GM18907 (cell line): ENCODE measurements around the gene OMG.
A peak's percentile ranks its signal among the peaks of the same experiment; 100 is the strongest.
"Not testable (repeated sequence)": the region's sequence is repeated elsewhere in the genome, so short reads cannot be mapped to it uniquely, and the experiment has no call there.

Experiments used
- ATAC-seq: cut with Tn5 transposase; IDR thresholded peaks from one replicate; pipeline ENCODE4 v1.9.1; 2021; ENCODE audit warnings: mild to moderate bottlenecking, moderate library complexity; ENCODE audit not compliant: unreplicated experiment

OMG gene, protein sequence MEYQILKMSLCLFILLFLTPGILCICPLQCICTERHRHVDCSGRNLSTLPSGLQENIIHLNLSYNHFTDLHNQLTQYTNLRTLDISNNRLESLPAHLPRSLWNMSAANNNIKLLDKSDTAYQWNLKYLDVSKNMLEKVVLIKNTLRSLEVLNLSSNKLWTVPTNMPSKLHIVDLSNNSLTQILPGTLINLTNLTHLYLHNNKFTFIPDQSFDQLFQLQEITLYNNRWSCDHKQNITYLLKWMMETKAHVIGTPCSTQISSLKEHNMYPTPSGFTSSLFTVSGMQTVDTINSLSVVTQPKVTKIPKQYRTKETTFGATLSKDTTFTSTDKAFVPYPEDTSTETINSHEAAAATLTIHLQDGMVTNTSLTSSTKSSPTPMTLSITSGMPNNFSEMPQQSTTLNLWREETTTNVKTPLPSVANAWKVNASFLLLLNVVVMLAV

DNA sequence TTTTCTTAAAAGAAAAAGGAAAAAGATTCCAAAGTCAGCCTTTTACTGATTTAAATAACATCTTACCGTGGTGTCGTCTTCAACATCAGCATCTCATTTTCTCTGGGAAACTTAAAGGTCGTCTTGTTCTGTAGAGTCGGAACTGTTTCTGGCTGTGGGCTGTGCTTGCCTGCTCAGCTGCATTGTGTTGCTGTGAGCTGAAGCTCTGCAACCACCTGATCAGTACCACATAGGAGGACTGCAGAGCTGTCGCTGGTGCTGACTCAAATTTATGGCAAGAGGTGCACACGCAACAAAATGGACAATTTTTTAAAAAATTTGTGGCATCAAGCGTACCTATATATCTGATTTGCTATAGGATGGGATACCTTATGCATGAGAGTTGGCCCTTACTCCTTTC is at the start of gene OMG:
Gene OMG (minus strand): TSS at position 150 of the 400 bp plus-strand sequence. CDS start 908 bp downstream, outside the sequence.
- ATAC-seq: no peak

DNA sequence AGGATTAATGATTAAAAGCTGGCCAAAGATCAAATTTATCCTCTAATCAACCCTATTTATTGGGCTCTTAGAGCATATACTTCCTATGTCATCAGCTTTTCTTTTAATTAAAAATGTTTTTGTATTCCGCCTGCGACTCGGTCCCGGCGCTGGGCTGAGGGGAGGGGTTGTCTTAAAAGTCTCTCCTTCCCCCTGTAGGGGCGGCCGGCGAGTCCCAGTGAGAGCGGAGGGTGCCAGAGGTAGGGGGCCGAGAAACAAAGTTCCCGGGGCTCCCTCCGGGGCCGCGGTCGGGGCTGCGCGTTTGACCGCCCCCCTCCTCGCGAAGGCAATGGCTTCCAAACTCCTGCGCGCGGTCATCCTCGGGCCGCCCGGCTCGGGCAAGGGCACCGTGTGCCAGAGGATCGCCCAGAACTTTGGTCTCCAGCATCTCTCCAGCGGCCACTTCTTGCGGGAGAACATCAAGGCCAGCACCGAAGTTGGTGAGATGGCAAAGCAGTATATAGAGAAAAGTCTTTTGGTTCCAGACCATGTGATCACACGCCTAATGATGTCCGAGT is 48.2 kb upstream of the OMG start:
- not testable (repeated sequence) for ATAC-seq

DNA sequence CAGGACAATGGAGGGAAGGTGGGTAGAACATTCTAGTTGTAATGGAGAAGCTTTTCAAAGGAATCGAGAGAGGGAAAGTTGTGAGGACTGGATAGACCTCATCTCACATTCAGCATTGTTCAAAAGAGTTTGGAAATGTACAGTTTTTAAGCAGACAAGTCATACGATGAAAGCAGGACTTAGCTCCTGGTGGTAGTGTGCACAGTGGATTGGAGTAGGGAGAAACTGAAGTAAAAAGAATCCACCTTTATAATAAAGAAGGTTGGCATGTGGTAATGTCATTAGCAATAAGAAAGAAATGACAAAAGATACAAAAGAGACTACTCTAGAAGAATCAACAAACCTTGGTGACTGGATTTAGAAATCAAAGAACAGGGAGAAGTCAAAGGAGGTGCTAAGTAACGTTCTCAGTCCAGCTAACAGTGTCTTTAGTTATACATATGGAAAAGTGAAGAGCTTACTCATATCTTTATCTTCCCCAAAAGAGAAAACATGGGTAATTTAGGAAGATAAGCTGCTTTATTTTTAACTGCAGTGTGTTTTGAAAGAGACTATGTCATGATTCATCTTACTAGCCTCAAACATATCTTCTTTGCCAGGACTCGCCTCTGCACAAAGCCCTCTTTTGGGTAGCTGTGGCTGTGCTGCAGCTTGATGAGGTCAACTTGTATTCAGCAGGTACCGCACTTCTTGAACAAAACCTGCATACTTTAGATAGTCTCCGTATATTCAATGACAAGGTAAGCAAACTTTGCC is 43.0 kb upstream of the OMG start:
- ATAC-seq: no peak

DNA sequence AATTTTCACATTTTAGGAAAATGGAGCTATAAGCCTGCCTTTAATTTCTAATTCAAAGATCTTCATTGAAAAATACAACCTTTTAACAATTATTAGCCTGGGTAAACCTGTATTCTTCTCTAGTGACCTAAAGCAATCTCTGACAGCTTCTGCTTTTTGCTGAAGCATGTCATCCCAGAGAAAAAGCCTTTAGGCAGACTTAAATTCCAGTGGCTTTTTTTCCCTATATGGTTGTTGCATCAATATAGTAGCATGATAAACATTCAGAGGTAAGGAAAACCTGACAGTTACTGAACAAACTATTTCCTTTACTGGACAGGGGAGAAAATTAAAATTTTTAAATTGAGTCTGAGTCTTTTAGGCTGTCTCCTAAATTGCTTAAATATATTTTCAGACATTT is 32.2 kb upstream of the OMG start:
- no peak for ATAC-seq

DNA sequence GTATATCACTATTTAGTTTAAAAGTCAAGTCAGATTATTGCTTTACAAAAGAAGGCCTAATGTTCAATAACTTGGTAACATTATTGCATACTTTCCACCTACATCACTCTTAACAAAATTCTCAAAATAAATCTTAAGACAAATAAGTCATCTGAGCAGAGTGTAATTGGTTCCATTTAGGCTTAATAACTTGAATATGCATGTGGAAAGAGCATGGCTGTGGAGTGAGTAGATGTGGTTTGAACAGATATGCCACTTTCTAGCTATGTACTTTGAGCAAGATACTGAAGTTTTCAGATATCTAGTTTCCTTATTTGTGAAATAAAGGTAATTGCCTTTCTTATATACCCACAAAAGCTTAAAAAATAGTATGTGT is 31.1 kb upstream of the OMG start:
- no peak for ATAC-seq

DNA sequence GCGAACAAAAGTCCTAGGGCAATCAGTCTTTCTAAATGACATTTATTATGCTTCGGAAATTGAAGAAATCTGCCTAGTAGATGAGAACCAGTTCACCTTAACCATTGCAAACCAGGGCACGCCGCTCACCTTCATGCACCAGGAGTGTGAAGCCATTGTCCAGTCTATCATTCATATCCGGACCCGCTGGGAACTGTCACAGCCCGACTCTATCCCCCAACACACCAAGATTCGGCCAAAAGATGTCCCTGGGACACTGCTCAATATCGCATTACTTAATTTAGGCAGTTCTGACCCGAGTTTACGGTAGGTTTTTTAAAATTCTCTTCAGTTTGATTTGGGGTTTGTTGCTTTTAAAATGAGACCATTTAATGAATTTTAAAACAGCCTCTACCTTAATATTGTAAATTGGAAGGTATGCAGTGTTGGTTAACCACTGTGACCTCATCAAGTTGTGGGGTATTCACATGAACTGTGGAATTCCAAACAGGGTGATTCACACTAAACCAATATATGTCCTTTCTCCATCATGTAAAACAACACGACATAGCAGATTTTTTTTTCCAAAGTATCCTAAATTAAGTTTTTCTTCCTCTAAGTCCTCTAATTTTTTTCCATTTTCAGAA is 30.6 kb upstream of the OMG start:
- no peak for ATAC-seq

DNA sequence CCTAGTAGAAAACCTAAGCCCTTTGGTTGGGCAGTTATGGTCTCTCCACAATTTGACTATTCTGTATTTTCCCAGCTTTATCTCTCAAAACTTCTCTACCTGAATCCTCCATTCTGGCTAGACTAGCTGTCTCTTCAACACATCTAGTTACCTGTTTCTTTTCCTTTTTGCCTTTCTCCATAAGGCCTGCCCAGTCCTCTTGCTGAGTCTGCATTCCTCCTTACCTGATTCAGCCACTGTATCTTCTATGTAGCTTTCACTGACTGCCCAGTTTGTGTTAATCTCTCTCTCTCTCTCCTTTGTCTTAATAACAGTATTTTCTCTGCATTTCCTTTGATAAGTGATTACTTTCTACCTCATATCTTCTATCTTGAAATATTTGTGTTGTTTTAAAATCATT is 26.5 kb upstream of the OMG start:
- no peak for ATAC-seq

DNA sequence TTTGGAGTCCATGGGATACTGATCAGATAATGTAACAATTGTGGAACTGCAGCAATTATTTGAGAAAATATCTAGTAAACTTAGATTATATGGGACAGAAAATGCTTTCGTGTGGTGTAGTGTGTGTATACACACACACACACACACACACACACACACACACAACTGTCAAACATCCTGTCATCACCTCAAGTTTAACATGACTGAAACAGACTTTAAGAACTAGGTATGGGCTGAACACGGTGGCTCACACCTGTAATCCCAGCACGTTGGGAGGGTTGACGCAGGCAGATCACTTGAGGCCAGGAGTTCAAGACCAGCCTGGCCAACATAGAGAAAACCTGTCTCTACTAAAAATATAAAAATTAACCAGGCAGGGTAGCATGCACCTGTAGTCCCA is 24.9 kb upstream of the OMG start:
- ATAC-seq: no peak

DNA sequence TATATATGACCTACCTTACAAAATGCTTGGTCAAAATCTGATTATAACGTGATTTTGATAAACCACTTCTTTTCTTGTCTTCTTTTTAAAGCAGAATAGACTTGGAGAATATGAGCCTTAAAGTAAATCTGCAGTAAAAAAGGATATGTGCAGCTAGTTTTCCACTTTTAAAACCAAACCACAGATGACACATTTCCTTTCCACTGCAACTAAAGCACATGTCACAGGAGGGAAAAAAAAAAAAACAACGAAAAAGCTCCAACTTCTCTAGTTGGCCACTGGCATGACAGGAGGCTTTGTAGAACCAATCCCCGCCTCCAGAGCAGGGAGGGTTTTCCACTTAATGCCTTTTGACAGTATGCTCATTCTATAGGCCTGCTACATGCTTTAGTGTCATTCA is 24.4 kb upstream of the OMG start, which contains the start of gene EVI2A:
Gene EVI2A (minus strand): TSS at position 142 of the 400 bp plus-strand sequence. CDS start 2,609 bp downstream, outside the sequence.
- ATAC-seq: no peak

DNA sequence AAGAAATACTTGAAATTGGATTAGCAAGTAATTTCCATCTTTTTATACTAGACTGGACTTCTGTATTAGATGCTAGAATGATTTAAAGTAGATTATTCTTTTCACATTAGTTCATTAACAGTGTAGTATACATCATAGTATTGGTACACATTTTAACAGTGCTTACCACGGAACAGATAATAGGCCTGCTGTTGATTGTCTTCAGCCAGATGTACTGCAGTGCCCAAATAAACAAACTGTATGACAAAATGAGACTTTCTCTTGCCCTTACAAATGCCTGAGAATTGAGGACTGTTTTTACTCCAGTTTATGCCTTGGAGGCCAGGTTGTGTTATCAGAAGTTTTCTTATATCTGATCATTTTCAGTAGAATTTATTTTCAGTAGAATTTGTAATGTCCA is 23.8 kb upstream of the OMG start:
- no peak for ATAC-seq

DNA sequence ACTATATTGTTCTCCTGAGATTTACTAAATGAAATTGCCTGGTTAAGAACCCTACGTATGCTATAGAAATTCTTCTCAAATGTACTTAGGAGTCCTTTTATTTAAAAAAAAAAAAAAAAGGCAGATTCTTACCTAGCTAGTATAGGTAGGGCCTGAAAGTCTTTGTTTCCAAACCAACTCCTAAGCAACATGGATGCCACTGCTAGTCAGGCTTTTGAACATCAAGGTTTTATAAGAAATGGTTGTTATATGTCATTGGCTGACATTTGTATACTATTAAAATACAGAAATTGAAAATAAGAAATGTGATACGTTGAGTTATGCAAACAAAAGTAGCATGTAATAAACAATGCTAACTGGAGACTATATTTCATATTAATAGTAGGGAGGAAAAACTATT is 23.2 kb upstream of the OMG start:
- no peak for ATAC-seq

DNA sequence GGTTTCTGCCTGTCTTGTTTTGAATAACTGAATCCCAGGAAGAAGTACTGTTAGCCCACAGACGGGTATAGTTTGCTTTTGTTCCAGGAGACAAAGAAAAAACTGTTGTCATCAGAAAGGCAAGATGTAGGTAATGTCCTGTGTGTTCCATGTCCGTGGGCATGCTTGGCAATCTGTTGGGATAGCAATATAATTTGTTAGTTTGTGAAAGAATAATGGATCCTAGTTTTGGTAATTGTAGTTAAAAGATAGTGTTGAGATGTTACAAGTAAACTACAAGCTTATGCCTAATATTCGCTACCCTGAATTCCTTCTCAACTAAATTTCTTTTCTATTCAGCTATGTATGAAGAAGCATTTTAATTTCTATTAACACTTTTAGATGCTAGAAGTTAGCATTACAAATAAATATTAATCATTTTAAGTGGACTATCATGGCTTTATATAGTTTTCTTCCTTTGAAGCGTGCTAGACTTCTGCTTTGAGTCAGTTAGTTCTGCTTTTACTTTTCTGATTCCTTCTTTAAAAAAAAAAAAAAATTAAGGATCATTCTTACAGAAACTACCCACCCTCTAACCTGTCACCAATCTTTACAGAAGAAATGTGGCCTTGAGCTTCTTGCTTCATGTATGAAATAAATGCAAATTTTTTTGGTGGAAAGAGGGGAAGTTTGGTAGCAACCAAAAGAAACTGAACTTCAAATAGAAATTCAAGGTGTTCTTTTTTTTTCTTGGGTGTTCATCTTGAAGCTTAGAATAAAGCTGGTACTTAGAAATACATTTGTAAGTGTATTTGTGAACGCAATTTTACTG is 22.0 kb upstream of the OMG start:
- peak; percentile 31 for ATAC-seq

DNA sequence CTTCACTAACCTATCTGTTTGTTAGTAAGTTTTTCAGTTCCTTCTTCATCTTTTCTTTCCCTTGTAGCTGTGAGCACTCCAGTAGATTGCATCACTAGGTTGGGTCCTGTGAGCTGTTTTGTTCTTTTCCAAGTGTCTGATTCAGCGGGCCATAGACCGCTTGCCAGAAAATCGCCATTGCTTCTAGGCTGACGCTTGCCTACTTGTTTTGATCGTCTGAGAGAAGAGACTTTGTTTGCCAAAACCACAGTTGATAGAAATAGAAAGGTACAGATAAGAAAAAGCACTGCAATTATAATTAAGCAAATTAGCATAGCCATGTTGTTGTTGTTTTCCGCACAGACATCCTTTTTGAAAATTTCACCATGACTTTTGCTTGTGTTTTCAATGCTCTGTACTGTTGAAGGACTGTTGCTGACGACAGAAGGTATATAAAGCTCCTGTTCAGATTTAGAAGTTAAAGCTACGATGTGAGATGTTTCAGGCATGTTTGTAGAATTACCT is 21.3 kb upstream of the OMG start:
- ATAC-seq: peak; percentile 41

DNA sequence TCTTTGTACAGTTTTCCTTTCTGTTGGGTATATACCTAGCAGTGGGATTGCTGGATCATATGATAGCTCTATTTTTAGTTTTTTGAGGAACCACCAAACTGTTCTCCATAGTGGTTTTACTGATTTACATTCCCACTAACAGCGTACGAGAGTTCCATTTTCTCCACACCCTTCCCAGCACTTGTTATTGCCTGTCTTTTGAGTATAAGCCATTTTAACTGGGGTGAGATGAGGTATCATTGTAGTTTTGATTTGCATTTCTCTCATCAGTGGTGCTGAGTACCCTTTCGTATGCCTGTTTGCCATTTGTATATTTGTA is 17.7 kb upstream of the OMG start:
- ATAC-seq: no peak

DNA sequence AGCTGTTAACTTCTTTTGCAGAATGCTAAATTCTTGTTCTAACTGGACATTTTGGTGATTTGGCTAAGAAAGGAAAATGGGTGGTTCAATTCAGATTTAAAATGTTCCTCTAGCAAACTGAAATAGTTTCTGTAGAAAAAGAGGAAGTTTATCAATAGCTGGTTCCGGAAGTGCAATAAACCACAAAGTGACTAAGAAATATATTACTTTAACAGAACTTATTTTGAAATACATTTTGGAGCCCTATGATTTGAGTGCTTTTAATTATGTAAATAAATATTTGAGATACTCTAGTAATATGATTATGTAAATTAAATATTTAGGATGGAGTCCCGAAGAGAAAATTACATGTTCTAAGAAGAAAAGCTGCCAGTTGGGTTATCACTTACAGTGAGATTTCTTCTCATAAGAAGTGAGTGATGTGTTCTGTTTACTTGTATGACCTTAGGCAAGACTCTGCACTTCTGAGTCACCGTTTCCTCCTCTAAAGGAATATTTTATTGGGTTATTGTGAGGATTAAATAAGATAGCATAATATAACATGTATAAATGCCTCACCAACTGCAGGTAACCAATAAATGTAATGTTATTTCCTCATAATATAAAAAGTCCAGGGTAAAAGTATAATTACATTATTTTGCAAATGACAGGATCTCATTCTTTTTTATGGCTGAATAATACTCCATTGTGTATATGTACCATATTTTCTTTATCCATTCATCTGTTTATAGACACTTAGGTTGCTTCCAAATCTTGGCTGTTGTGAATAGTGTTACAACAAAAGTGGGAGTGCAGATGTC is 17.1 kb upstream of the OMG start, which contains the start of gene EVI2B:
Gene EVI2B (minus strand): TSS at position 73 of the 800 bp plus-strand sequence. CDS start 8,445 bp downstream, outside the sequence.
- ATAC-seq: peak; percentile 36

DNA sequence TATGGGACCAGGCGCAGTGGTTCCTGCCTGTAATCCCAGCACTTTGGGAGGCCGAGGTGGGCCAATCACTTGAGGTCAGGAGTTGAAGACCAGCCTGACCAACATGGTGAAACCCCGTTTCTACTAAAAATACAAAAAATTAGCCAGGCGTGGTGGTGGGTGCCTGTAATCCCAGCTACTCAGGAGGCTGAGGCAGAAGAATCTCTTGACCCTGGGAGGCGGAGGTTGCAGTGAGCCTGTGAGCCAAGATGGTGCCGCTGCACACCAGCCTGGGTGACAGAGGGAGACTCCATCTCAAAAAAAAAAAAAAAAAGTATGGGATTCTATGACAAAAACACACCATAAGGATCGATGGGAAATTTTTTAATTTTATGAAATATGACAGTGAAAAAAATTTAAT is 15.2 kb upstream of the OMG start:
- ATAC-seq: not testable (repeated sequence)

DNA sequence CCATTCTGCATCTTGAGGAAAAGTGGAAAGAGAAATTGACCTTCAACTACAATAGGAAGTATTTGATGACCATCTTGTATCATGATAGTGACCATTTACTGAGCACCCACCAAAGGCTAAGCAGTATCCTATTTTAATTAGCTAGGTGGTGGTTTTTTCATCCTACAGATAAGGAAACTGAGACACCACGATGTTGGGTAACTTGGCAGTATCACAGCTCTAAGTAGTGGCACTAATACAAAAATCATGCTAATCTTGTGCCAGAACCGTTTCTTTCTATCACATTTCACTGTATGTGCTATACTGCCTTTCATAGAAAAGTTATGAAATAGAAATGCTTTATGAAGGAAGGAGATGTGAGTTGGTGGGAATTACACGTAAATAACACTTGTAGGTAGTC is 14.5 kb upstream of the OMG start:
- ATAC-seq: no peak

DNA sequence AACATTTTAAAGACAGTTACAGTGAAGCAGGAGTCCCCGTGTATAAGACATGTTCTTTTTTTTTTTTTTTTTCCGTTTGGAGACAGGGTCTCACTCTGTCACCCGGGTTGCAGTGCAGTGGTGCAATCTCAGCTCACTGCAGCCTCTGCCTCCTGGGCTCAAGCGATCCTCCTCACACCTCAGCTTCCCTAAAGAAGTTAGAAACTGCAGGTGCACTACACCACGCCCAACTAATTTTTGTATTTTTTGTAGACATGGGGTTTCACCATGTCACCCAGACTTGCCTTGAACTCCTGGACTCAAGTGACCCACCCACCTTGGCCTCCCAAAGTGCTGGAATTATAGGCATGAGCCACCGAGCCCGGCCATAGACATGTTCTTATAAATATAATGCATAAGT is 13.8 kb upstream of the OMG start:
- ATAC-seq: no peak

DNA sequence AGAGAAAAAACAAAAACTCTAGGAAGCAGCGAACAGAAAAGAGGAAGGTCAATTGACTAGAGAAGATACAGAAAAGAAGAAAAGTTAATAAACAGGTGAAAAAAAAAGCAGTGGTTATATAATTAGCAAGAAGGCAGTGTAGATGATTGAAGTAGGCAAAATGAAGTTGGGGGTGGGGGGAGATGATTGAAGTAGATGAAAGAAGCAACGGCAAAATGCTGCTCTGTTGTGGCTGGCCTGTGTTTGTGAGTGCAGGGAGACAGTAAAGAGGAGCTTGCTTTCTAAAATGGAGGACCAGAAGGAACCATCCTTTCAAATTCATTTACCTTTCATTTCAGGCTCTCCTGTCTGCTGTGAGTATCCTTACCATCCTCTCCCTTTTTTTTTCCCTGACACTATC is 13.2 kb upstream of the OMG start:
- ATAC-seq: no peak

DNA sequence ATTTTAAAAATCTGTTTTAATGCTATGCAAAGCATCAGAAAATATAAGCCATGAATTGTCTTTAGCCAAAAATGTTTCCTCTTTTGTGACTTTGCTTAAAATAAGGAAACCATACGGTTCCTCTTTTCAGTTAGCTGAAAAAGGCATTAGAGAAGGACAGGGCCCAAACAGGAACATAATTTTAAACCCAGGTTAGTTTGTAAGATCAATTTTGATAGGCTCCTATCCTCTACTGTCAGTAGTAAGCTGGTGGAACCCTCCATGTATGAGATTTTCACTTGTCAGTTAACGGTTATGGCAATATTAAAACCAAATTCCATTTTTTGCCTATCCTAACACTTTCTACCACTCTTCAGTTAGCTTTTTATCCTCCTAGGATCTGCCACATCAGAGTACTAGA is 12.5 kb upstream of the OMG start:
- ATAC-seq: no peak
